HEK293T (cell line): ENCODE data around the gene ACO2.

Experiments used
- ARNT ChIP-seq: fragments of 450-650 bp; IDR thresholded peaks from 2 replicates; pipeline ENCODE4 v1.6.1; 2017; ENCODE audit warnings: mild to moderate bottlenecking
- BHLHE40 ChIP-seq: fragments of 450-650 bp; IDR thresholded peaks from 2 replicates; pipeline ENCODE4 v1.6.1; 2016; ENCODE audit warnings: mild to moderate bottlenecking, moderate library complexity, borderline replicate concordance
- CTBP1 ChIP-seq: fragments of 450-650 bp; IDR thresholded peaks from 2 replicates; pipeline ENCODE4 v1.6.1; 2016; ENCODE audit warnings: borderline replicate concordance
- ELF4 ChIP-seq: fragments of 450-650 bp; IDR thresholded peaks from 2 replicates; pipeline ENCODE4 v1.6.1; 2017; ENCODE audit warnings: antibody characterized with exemption
- FOXA1 ChIP-seq: fragments of 450-650 bp; IDR thresholded peaks from 2 replicates; pipeline ENCODE4 v1.6.1; 2016; ENCODE audit warnings: mild to moderate bottlenecking
- FOXM1 ChIP-seq: fragments of 450-650 bp; IDR thresholded peaks from 2 replicates; pipeline ENCODE4 v1.6.1; 2017; ENCODE audit warnings: mild to moderate bottlenecking, borderline replicate concordance
- HDGF ChIP-seq: fragments of 450-650 bp; IDR thresholded peaks from 2 replicates; pipeline ENCODE4 v1.6.1; 2017; ENCODE audit warnings: antibody characterized with exemption, borderline replicate concordance
- L3MBTL2 ChIP-seq: fragments of 450-650 bp; conservative IDR thresholded peaks from 2 replicates; pipeline ENCODE4 v1.6.1; 2016; ENCODE audit warnings: mild to moderate bottlenecking
- LEF1 ChIP-seq: fragments of 450-650 bp; IDR thresholded peaks from 2 replicates; pipeline ENCODE4 v1.6.1; 2017; ENCODE audit warnings: mild to moderate bottlenecking, borderline replicate concordance
- NFRKB ChIP-seq: fragments of 450-650 bp; IDR thresholded peaks from 2 replicates; pipeline ENCODE4 v1.6.1; 2016; ENCODE audit warnings: mild to moderate bottlenecking, moderate library complexity
- SP1 ChIP-seq: fragments of 450-650 bp; IDR thresholded peaks from 2 replicates; pipeline ENCODE4 v1.6.1; 2017
- SUZ12 ChIP-seq: fragments of 450-650 bp; IDR thresholded peaks from 2 replicates; pipeline ENCODE4 v1.6.1; 2016; ENCODE audit warnings: mild to moderate bottlenecking
- TARDBP ChIP-seq: fragments of 450-650 bp; IDR thresholded peaks from 2 replicates; pipeline ENCODE4 v1.6.1; 2016
- ZNF384 ChIP-seq: fragments of 450-650 bp; IDR thresholded peaks from 2 replicates; pipeline ENCODE4 v1.6.1; 2016

DNA sequence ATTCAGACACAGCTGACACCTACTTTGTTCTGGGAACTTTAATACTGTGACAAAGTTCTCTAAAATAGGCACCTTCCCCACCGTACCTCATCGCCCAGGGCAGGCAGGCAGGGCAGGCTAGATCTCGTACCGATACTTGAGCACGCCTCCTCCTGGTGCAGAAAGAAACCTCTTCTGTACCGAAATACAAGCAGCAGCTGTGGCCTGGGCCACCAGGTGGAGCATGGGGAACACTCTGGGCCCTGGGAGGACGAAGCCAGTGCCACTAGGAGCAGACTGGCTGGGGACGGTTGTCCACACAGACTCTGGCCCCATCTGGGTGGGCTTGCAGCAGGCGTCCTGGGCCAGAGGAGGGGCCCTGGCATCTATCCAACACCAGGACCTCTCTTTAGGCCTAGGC, 108.0 kb downstream of the ACO2 start:
- TF ChIP-seq TARDBP (no peak), FOXM1 (no peak), BHLHE40 (no peak), CTBP1 (no peak), SP1 (no peak), LEF1 (no peak), L3MBTL2 (no peak), NFRKB (no peak), ZNF384 (no peak), ELF4 (no peak), SUZ12 (no peak), HDGF (no peak), FOXA1 (no peak), ARNT (no peak)
